Neural cell (in vitro differentiated cells): Measurements from ENCODE around the gene PTGIR. TPM values are rescaled to one million over a fixed set of nuclear protein-coding genes. Genes with fewer than 3 reads are reported as not detected.

Source experiments
- H2AFZ ChIP-seq: fragments of 200-600, 300-800 bp; sonication (generic), shearing (Covaris generic); 2 replicates; pipeline ENCODE4 v1.6.0; 2014; ENCODE audit warnings: low read depth, mild to moderate bottlenecking, antibody characterized with exemption, low read length, moderate library complexity
- H3F3A ChIP-seq: fragments of 200-600 bp; shearing (Covaris generic); 2 replicates; pipeline ENCODE4 v1.6.1; 2016; ENCODE audit warnings: mild to moderate bottlenecking, moderate library complexity, mixed read lengths, antibody characterized with exemption, low read length; ENCODE audit not compliant: insufficient read depth, poor library complexity, severe bottlenecking
- H3K27ac ChIP-seq: fragments of 200-600, 300-800 bp; sonication (generic), shearing (Covaris generic); 2 replicates; pipeline ENCODE4 v1.5.1; 2014; ENCODE audit warnings: mild to moderate bottlenecking, low read length, moderate library complexity
- H3K27me3 ChIP-seq: fragments of 300-800, 200-600 bp; sonication (generic), shearing (Covaris generic); 2 replicates; pipeline ENCODE4 v1.6.0; 2014; ENCODE audit warnings: mild to moderate bottlenecking, low read depth, low read length, moderate library complexity; ENCODE audit not compliant: insufficient read depth
- H3K36me3 ChIP-seq: fragments of 300-800, 200-600 bp; sonication (generic), shearing (Covaris generic); 2 replicates; pipeline ENCODE4 v1.5.1; 2014; ENCODE audit warnings: mild to moderate bottlenecking, antibody characterized with exemption, low read length, moderate library complexity; ENCODE audit not compliant: insufficient read depth
- H3K4me2 ChIP-seq: fragments of 300-800, 200-600 bp; sonication (generic), shearing (Covaris generic); 2 replicates; pipeline ENCODE4 v1.6.0; 2014; ENCODE audit warnings: mild to moderate bottlenecking, low read length
- H3K4me3 ChIP-seq: fragments of 300-800, 200-600 bp; sonication (generic), shearing (Covaris generic); 2 replicates; pipeline ENCODE4 v1.5.1; 2014; ENCODE audit warnings: mild to moderate bottlenecking, low read length, moderate library complexity
- H3K79me2 ChIP-seq: fragments of 200-600 bp; shearing (Covaris generic); replicated peaks from 2 replicates; pipeline ENCODE4 v1.6.0; 2014; ENCODE audit warnings: mild to moderate bottlenecking, low read length, moderate library complexity; ENCODE audit not compliant: insufficient read depth
- H3K9ac ChIP-seq: fragments of 300-800, 200-600 bp; sonication (generic), shearing (Covaris generic); 2 replicates; pipeline ENCODE4 v1.6.1; 2016; ENCODE audit warnings: mild to moderate bottlenecking, low read length, mixed read lengths
- H3K9me2 ChIP-seq: fragments of 200-600 bp; shearing (Covaris generic); 2 replicates; pipeline ENCODE4 v1.6.1; 2016; ENCODE audit warnings: mild to moderate bottlenecking, low read length, mixed read lengths; ENCODE audit not compliant: insufficient read depth
- H3K9me3 ChIP-seq: fragments of 200-600, 300-800 bp; sonication (generic), shearing (Covaris generic); 2 replicates; pipeline ENCODE4 v1.6.1; 2016; ENCODE audit warnings: mild to moderate bottlenecking, mixed run types, low read length, moderate library complexity, mixed read lengths
- H4K20me1 ChIP-seq: fragments of 200-600 bp; shearing (Covaris generic); 2 replicates; pipeline ENCODE4 v1.6.1; 2016; ENCODE audit warnings: mild to moderate bottlenecking, mixed run types; ENCODE audit not compliant: insufficient read depth
- CTCF ChIP-seq: fragments of 450-650 bp; IDR thresholded peaks from 2 replicates; pipeline ENCODE4 v1.5.1; 2014; ENCODE audit warnings: antibody characterized with exemption, mild to moderate bottlenecking, moderate library complexity; ENCODE audit not compliant: poor library complexity, severe bottlenecking
- EP300 ChIP-seq: fragments of 450-650 bp; conservative IDR thresholded peaks from 2 replicates; pipeline ENCODE4 v1.6.1; 2014; ENCODE audit warnings: antibody characterized with exemption, mild to moderate bottlenecking, moderate library complexity; ENCODE audit not compliant: poor library complexity, severe bottlenecking
- EZH2 ChIP-seq: fragments of 200-600, 300-800 bp; shearing (Covaris generic), sonication (generic); IDR thresholded peaks from 2 replicates; pipeline ENCODE4 v1.6.1; 2014; ENCODE audit warnings: antibody characterized with exemption, low read length, borderline replicate concordance, mild to moderate bottlenecking; ENCODE audit not compliant: insufficient read depth, poor library complexity, severe bottlenecking
- MXI1 ChIP-seq: fragments of 450-650 bp; conservative IDR thresholded peaks from 2 replicates; pipeline ENCODE4 v1.6.1; 2014; ENCODE audit warnings: antibody characterized with exemption, mild to moderate bottlenecking; ENCODE audit not compliant: poor library complexity, severe bottlenecking
- POLR2AphosphoS5 ChIP-seq: IDR thresholded peaks from 2 replicates; pipeline ENCODE4 v1.6.1; 2012
- RAD21 ChIP-seq: fragments of 450-650 bp; conservative IDR thresholded peaks from 2 replicates; pipeline ENCODE4 v1.6.1; 2014; ENCODE audit warnings: antibody characterized with exemption, mild to moderate bottlenecking, moderate library complexity
- REST ChIP-seq: IDR thresholded peaks from 2 replicates; pipeline ENCODE4 v1.6.1; 2012; ENCODE audit warnings: borderline replicate concordance
- SMC3 ChIP-seq: fragments of 450-650 bp; conservative IDR thresholded peaks from 2 replicates; pipeline ENCODE4 v1.6.1; 2014; ENCODE audit warnings: antibody characterized with exemption, mild to moderate bottlenecking, moderate library complexity; ENCODE audit not compliant: poor library complexity
- TAF1 ChIP-seq: IDR thresholded peaks from 2 replicates; pipeline ENCODE4 v1.6.1; 2012; ENCODE audit warnings: low read depth
- polyA plus RNA-seq: library from polyadenylated mRNA; depleted of rRNA; stranded (reverse); fragments of >200 nt; gene quantifications from 2 replicates; pipeline ENCODE4 v1.2.3, GENCODE V29; 2014

PTGIR gene
- polyA plus RNA-seq, 1 donor from 2014 or later, result not detected

GRCh38 chr19:46605356-46605821 is 19.5 kb downstream of the PTGIR start:
- Histone ChIP-seq H3K79me2 (peaks cover 47% of the 10 kb centered on the region), H2AFZ (no peak overlapping the region), H3K4me3 (peak overlapping the region; percentile 81), H3K27ac (no peak overlapping the region), H3K4me2 (no peak overlapping the region), H3K9ac (peak overlapping the region; percentile 98), H3K9me2 (no peaks in the 10 kb centered on the region), H3F3A (no peaks in the 10 kb centered on the region), H3K27me3 (no peaks in the 10 kb centered on the region), H4K20me1 (peaks cover 41% of the 10 kb centered on the region), H3K9me3 (no peaks in the 10 kb centered on the region), H3K36me3 (no peaks in the 10 kb centered on the region)
- TF ChIP-seq SMC3, result no peak
- no peak for TF ChIP-seq POLR2AphosphoS5
- TF ChIP-seq REST, result no peak
- no peak for TF ChIP-seq RAD21
- no peak for TF ChIP-seq EZH2
- no peak for TF ChIP-seq MXI1
- TF ChIP-seq CTCF, result no peak
- no peak for TF ChIP-seq TAF1
- no peak for TF ChIP-seq EP300

GRCh38 chr19:46604781-46605355 is 20.0 kb downstream of the PTGIR start:
- peak overlapping the region; percentile 98 for H3K9ac ChIP-seq

More at GRCh38 chr19:46604781-46605355, 20.0 kb downstream of the PTGIR start:
- H3K4me2 ChIP-seq, result peak overlapping the region; percentile 77
- no peak for TF ChIP-seq REST
- TF ChIP-seq POLR2AphosphoS5, result no peak
- no peak for TF ChIP-seq CTCF
- no peak for TF ChIP-seq EP300
- no peak for TF ChIP-seq SMC3
- TF ChIP-seq MXI1, result no peak
- TF ChIP-seq TAF1, result no peak
- TF ChIP-seq EZH2, result no peak
- TF ChIP-seq RAD21, result no peak
- H3K9me2 ChIP-seq, result no peaks in the 10 kb centered on the region
- peaks cover 47% of the 10 kb centered on the region for H3K79me2 ChIP-seq
- peak overlapping the region; percentile 81 for H3K4me3 ChIP-seq
- H3K27ac ChIP-seq, result no peak overlapping the region
- no peaks in the 10 kb centered on the region for H3K9me3 ChIP-seq
- H3K36me3 ChIP-seq, result no peaks in the 10 kb centered on the region
- H2AFZ ChIP-seq, result no peak overlapping the region
- H4K20me1 ChIP-seq, result peaks cover 41% of the 10 kb centered on the region
- no peaks in the 10 kb centered on the region for H3F3A ChIP-seq
- H3K27me3 ChIP-seq, result no peaks in the 10 kb centered on the region
